HG02588 (cell line): ENCODE data around the gene INPP5D.
"Not testable (repeated sequence)": the region's sequence is repeated elsewhere in the genome, so short reads cannot be mapped to it uniquely, and the experiment has no call there.

Experiments
- ATAC-seq: cut with Tn5 transposase; IDR thresholded peaks from one replicate; pipeline ENCODE4 v1.9.1; 2021; ENCODE audit warnings: mild to moderate bottlenecking, moderate library complexity; ENCODE audit not compliant: unreplicated experiment

INPP5D gene

GRCh38 chr2:233059797-233060500 lies at the start of gene INPP5D:
TSS of gene INPP5D (plus strand) at chr2:233060342. CDS start at chr2:233060479, 137 bp downstream.
- ATAC-seq, result peak; percentile 36

GRCh38 chr2:233010569-233011267 lies 49.4 kb upstream of the INPP5D start:
- ATAC-seq, result no peak

DNA sequence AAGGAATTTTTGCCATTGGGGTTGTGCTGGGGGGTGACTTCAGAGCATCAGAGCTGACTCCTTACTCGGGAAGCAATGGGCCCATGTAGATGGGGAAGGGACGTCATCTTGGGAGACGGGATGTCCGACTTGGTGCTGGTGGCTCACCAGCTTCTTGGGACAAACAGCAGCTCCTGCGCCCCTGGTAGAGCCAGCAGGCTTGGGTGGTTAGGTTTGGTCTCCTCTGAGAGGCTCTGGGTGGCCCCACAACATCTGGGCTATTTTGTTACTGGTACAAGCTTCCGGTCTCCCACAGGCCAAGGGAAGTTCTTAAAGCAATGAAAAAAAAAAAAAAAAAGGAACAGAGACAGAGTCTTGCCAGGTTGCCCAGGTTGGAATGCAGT lies 48.9 kb upstream of the INPP5D start:
- ATAC-seq, result no peak

DNA sequence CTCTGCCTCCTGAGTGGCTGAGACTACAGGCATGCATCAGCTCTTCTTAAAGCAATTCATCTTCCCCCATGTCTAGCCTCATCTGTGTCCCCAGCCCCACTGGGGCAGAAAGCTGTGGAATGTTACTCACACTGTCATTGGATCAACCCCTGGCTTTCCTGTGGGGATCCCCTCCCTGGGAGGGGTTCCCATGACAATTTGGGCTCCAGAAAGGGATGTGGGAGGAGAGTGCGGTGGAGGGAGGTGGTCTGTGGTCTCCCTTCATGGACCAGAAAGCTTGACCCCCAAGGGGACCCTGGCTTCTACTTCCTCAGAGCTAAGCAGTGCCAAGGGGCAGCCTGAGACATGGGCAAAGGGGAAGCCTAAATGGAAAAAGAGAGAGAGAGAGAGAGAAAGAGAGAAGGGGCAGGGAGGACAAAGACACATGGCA lies 48.4 kb upstream of the INPP5D start:
- ATAC-seq, result no peak

GRCh38 chr2:233012301-233012971 lies 47.7 kb upstream of the INPP5D start:
- no peak for ATAC-seq

- no peak for ATAC-seq
Measured at GRCh38 chr2:233013027-233013461, 47.1 kb upstream of the INPP5D start, which contains the start of gene NGEF. TSS of gene NGEF (minus strand) at chr2:233013256. CDS start at chr2:232974890, 38,366 bp downstream.

DNA sequence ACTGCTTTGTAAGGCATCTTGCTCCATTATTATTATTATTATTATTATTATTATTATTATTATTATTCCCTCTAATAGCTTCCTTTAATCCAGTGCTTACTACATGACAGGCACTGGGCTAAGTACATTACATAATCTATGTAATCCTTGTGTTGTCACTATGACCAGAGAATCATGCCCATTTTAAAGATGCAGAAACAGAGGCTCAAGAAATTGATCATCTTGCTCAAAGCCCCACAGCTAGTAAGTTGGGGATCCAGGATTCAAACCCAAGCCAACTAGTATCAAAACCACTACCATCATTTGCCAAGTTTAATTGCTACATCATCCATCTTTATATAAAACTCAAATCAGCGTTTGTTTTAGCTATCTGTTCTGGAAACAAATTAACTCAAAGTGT lies 46.5 kb upstream of the INPP5D start:
- ATAC-seq, result no peak

DNA sequence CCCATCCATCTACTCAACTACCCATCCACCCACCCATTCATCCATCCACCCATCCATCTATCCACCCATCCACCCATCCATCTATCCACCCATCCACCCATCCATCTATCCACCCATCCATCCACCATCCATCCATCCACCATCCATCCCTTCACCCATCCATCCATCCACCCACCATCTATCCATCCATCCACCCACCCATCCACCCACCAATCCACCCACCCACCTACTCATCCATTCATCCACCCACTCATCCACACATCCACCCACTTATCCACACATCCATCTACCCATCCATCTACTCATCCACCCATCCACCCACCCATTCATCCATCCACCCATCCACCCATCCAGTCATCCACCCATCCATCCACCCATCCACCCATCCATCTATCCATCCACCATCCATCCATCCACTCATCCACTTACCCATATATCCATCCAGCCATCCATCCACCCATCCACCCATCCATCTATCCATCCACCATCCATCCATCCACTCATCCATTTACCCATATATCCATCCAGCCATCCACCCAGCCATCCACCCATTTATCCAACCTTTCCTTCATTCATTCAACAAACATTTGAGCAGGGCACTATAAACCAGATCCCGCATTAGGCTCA lies 45.0 kb upstream of the INPP5D start:
- ATAC-seq, result no peak

- ATAC-seq, result no peak
Measured at GRCh38 chr2:233017947-233018346, 42.2 kb upstream of the INPP5D start.

DNA sequence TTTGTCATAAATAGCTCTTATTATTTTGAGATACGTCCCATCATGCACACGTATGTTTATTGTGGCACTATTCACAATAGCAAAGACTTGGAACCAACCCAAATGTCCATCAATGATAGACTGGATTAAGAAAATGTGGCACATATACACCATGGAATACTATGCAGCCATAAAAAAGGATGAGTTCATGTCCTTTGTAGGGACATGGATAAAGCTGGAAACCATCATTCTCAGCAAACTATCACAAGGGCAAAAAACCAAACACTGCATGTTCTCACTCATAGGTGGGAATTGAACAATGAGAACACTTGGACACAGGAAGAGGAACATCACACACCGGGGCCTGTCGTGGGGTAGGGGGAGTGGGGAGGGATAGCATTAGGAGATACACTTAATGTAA lies 40.5 kb upstream of the INPP5D start:
- not testable (repeated sequence) for ATAC-seq

DNA sequence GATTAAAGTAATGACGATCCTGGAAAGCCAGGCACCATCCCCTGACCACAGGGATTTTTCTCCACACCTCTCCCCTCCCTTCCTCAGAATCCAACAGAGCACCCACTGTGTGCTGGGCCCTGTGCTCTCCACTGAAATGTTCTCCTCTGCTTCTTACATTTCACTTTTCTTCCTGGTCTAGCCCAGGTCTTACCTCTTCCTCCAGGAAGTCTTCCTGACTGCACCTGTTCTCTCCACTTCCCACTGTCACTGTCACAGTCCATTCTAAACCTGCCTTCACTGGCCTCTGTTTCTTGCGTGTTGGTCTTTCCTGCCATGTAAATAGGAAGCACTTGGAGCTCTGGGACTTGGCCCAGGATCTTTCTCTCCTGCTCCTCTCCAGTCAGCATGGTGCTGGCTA lies 39.7 kb upstream of the INPP5D start:
- ATAC-seq, result no peak

- ATAC-seq, result no peak
Measured at GRCh38 chr2:233021771-233022170, 38.4 kb upstream of the INPP5D start.

DNA sequence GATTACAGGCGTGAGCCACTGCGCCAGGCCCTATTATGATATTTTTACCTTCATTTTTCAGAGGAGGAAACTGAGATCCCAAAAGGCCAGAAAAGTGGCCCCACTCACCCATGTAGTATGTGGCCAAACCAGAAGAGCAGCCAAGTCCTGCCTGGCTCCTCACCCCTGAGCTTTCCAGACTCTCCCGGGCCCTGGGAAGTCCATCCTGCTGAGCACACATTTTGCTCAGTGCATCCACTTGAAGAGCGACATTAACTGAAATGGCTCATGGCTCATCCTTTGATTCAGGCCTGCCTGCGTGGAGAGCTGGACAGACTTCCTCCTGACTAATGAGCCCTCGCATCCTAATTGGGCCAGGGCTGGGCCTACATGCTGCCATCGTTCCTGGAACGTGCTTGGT lies 37.6 kb upstream of the INPP5D start:
- no peak for ATAC-seq

GRCh38 chr2:233023007-233023760 lies 37.0 kb upstream of the INPP5D start:
- ATAC-seq, result no peak

DNA sequence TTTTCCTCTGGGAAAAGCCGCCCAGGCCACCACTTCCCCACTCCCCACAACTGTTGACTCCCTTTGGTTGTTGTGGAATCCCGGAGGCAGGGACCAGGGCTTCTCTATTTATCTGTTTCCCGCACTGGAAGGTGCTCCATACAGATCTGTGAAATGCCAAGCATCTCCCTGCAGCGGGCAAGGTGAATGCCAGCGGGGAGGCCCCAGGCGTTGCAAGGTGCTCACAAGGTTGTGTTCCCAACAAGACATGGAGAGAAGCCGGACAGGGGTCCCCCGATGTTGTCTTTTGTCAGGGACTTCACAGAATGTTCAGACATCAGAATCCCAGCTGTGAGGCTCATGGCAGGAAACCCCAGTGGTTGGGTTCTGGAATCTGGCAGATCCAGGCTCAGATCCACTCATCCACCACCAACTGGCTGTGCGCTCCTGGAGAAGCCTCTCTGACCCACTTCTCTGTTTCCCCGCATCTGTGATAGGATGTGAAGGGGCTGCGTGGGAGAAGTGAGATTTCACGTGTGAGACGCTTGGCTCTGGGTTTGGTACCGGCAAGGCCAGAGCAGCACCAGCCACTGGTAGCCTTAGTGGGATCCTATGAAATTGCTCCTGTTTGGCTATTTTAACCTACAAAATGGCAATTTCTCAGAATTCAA lies 36.3 kb upstream of the INPP5D start:
- ATAC-seq, result no peak

DNA sequence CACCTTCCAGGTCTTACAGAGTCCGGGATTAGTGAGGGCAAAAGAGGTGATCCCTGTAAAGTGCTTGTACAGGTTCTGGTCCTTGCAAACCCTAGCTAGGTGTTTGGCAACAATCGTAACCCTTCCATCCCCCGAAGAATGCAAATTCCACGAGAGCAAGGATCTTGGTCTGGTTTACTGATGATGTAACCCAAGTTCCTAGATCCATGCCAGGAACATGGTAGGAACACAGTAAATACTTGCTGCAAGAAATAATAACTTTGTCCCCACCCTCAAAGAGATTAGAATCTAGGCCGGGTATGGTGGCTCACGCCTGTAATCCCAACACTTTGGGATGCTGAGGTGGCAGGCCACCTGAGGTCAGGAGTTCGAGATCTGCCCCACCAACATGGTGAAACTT lies 34.4 kb upstream of the INPP5D start:
- ATAC-seq, result no peak

- ATAC-seq, result no peak
Measured at GRCh38 chr2:233026198-233026813, 33.8 kb upstream of the INPP5D start.

GRCh38 chr2:233029321-233029720 lies 30.8 kb upstream of the INPP5D start:
- ATAC-seq, result no peak
